ENCODE measurements around the gene CDH23.

The CDH23 gene

GRCh38 chr10:71494980-71495381 lies 98.3 kb downstream of the CDH23 start:
- Histone ChIP-seq H3K4me2 (no peak overlapping the region), H3K9ac (no peak overlapping the region), H3K79me2 (ENCODE audit: insufficient read depth, low read depth) (no peaks in the 10 kb centered on the region), H4K20me1 (ENCODE audit: insufficient read depth) (no peaks in the 10 kb centered on the region), H3K4me3 (IDR thresholded peaks at IDR 0.05; ENCODE audit: insufficient read depth, low read depth, low read length) (no peak overlapping the region), H3K27ac (no peak overlapping the region), H2AFZ (ENCODE audit: low read depth) (no peak overlapping the region), H3K36me3 (ENCODE audit: insufficient read depth) (no peaks in the 10 kb centered on the region), H3K4me1 (ENCODE audit: low read depth, poor library complexity, severe bottlenecking) (no peaks in the 10 kb centered on the region), H3K27me3 (ENCODE audit: insufficient read depth, low read depth) (peaks cover 52% of the 10 kb centered on the region; the same call in 1 of the 2 replicates)
- TF ChIP-seq, protein P1, sequence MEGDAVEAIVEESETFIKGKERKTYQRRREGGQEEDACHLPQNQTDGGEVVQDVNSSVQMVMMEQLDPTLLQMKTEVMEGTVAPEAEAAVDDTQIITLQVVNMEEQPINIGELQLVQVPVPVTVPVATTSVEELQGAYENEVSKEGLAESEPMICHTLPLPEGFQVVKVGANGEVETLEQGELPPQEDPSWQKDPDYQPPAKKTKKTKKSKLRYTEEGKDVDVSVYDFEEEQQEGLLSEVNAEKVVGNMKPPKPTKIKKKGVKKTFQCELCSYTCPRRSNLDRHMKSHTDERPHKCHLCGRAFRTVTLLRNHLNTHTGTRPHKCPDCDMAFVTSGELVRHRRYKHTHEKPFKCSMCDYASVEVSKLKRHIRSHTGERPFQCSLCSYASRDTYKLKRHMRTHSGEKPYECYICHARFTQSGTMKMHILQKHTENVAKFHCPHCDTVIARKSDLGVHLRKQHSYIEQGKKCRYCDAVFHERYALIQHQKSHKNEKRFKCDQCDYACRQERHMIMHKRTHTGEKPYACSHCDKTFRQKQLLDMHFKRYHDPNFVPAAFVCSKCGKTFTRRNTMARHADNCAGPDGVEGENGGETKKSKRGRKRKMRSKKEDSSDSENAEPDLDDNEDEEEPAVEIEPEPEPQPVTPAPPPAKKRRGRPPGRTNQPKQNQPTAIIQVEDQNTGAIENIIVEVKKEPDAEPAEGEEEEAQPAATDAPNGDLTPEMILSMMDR (conservative IDR thresholded peaks at IDR 0.05; ENCODE audit: low read depth, low read length): no peak

DNA sequence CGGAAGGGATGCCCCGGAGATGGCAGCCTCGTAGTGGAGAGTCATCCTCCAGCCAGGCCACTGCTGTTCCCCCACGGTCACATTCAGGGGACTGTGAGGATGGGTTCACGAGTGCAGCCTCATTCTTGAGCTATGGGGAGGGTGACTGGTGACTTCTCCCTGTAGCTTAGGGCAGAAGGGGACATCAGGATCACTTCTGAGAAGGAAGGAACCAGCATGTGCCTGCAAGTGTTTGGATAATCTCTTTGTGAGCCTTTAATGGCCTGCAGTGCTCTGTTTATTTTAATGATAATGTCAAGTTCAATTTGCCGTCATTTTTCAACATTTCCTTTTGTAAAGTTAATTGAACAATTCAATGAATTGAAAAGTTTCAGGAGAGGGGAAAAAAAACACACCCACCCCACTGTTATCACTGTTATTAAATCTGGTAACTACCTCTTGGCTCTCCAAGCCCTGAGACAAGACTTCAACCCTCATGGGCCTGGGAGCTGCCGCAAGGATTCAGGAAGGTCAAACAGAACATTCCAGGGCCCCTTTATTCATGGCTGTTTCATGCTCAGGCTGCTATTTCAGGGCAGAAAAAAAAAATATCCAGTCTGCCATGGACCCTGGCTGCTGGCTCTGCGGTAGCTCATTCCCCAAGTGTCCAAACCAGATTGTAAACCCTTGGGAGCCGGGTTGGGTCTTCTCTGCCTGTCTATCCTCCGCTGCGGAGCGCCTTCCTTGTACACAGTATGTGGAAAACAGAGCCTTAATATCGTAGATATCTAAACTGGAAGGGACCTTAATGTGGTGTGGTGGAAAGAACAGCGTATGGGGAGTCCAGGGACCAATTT lies 100.4 kb downstream of the CDH23 start:
- Histone ChIP-seq H3K4me1 (ENCODE audit: low read depth, poor library complexity, severe bottlenecking) (no peaks in the 10 kb centered on the region), H3K4me2 (no peak overlapping the region), H3K9ac (no peak overlapping the region), H3K27ac (no peak overlapping the region), H3K27me3 (ENCODE audit: insufficient read depth, low read depth) (peaks cover 68% of the 10 kb centered on the region; the same call in 1 of the 2 replicates), H3K36me3 (ENCODE audit: insufficient read depth) (no peaks in the 10 kb centered on the region), H3K79me2 (ENCODE audit: insufficient read depth, low read depth) (no peaks in the 10 kb centered on the region), H3K4me3 (IDR thresholded peaks at IDR 0.05; ENCODE audit: insufficient read depth, low read depth, low read length) (no peak overlapping the region), H4K20me1 (ENCODE audit: insufficient read depth) (no peaks in the 10 kb centered on the region), H2AFZ (ENCODE audit: low read depth) (no peak overlapping the region)
- TF ChIP-seq, protein P1 (conservative IDR thresholded peaks at IDR 0.05; ENCODE audit: low read depth, low read length): no peak

DNA sequence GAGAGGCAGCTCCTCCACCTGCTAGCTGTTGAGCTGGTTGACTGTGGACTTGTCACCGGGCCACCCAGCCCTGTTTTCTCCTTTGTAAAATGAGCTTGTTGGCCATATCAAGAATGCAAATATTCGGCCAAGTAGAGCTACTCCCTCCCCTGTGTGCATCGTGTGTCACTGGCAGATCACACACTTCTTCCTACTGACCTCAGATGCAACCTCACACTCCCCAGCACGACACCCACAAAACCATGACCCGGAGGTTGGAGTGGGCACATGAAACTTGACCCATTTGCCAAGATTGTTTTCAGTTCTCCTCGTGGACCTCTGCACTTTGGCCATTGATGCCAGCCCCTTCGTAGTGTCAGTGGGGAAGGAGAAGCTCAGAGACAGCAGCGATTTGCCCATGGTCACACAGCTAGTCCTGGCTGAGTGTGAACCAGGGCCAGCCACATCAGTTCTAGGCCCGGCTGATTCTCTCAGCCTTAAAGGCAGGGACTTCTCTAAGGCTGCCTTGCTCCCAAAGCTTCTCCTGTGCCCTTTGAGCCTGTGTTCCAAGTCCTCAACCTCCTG lies 101.1 kb downstream of the CDH23 start:
- no peak overlapping the region for H2AFZ ChIP-seq (ENCODE audit: low read depth)
- no peaks in the 10 kb centered on the region for H3K4me1 ChIP-seq (ENCODE audit: low read depth, poor library complexity, severe bottlenecking)
- no peak overlapping the region for H3K4me2 ChIP-seq
- H3K4me3 ChIP-seq (IDR thresholded peaks at IDR 0.05; ENCODE audit: insufficient read depth, low read depth, low read length): no peak overlapping the region
- H3K79me2 ChIP-seq (ENCODE audit: insufficient read depth, low read depth): no peaks in the 10 kb centered on the region
- H3K27me3 ChIP-seq (ENCODE audit: insufficient read depth, low read depth): peaks cover 74% of the 10 kb centered on the region; the same call in 1 of the 2 replicates
- H3K27ac ChIP-seq: no peak overlapping the region
- H3K36me3 ChIP-seq (ENCODE audit: insufficient read depth): no peaks in the 10 kb centered on the region
- H3K9ac ChIP-seq: no peak overlapping the region
- no peaks in the 10 kb centered on the region for H4K20me1 ChIP-seq (ENCODE audit: insufficient read depth)
- TF ChIP-seq, protein P1 (conservative IDR thresholded peaks at IDR 0.05; ENCODE audit: low read depth, low read length): no peak

- TF ChIP-seq, protein P1 (conservative IDR thresholded peaks at IDR 0.05; ENCODE audit: low read depth, low read length): no peak
- no peak overlapping the region for H2AFZ ChIP-seq (ENCODE audit: low read depth)
- H3K27ac ChIP-seq: no peak overlapping the region
- no peaks in the 10 kb centered on the region for H3K36me3 ChIP-seq (ENCODE audit: insufficient read depth)
- no peak overlapping the region for H3K4me3 ChIP-seq (IDR thresholded peaks at IDR 0.05; ENCODE audit: insufficient read depth, low read depth, low read length)
- H3K4me2 ChIP-seq: no peak overlapping the region
- H4K20me1 ChIP-seq (ENCODE audit: insufficient read depth): no peaks in the 10 kb centered on the region
- H3K27me3 ChIP-seq (ENCODE audit: insufficient read depth, low read depth): peaks cover 78% of the 10 kb centered on the region
- H3K79me2 ChIP-seq (ENCODE audit: insufficient read depth, low read depth): no peaks in the 10 kb centered on the region
- no peak overlapping the region for H3K9ac ChIP-seq
- no peaks in the 10 kb centered on the region for H3K4me1 ChIP-seq (ENCODE audit: low read depth, poor library complexity, severe bottlenecking)
Observed at GRCh38 chr10:71501402-71501801, 104.7 kb downstream of the CDH23 start.
